AML-193 (cell line): ENCODE data around the gene INMT.

Experiments used
- DNase-seq, 2 experiments: peaks; one replicate each; lab custom pipeline; 2025; lab: John Stamatoyannopoulos, UW

The INMT gene

GRCh38 chr7:30752979-30753378 is 1.0 kb downstream of the INMT start:
- DNase-seq, result no peak

DNA sequence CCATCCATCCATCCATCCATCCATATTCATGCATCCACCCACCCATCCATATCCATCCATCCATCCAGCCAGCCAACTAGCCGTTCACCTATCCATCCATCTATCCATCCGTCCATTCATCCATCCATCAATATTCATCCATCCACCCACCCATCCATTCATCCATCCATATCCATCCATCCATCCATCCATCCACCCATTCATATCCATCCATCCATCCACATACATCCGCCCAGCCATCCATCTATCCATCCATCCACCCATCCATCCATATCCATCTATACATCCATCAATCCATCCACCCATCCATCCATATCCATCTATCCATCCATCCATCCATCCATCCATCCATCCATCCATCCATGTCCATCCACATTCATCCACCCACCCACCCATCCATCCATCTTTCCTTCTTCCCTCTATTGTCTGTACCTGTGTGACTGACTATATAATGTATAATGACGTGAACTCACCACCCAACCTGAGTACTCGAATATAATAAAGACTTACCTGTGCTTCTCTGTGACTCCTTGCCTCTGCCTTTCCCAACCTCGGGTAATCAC is 2.5 kb downstream of the INMT start:
- DNase-seq, result no peak

DNA sequence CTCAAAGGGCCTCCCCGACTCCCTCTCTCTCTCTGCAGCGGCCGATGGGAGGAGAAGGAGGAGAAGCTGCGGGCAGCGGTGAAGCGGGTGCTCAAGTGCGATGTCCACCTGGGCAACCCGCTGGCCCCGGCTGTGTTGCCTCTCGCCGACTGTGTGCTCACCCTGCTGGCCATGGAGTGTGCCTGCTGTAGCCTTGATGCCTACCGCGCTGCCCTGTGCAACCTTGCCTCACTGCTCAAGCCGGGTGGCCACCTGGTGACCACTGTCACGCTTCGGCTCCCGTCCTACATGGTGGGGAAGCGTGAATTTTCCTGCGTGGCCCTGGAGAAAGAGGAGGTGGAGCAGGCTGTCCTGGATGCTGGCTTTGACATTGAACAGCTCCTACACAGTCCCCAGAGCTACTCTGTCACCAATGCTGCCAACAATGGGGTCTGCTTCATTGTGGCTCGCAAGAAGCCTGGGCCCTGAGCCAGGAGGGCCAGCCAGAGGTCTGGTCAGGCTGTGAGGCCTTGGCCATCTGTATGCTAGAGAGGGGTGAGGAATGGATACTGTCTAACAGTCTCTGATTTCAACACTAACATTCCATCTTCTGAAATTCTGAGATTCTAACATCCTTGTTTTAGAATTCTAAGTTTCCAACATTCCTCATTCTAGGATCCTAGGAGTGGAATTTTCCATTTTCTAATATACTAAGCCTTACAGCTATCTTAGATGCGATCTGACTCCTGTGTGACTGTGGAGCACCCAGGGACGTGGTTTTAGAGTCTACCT is 3.6 kb downstream of the INMT start:
- no peak for DNase-seq

- DNase-seq, result no peak
Observed at GRCh38 chr7:30757342-30757692, 5.4 kb downstream of the INMT start.

- no peak for DNase-seq
Observed at GRCh38 chr7:30760514-30761213, 8.7 kb downstream of the INMT start.

GRCh38 chr7:30761214-30762156 is 9.6 kb downstream of the INMT start:
- no peak for DNase-seq

- DNase-seq, result no peak
Observed at GRCh38 chr7:30764030-30764975, 12.4 kb downstream of the INMT start.

GRCh38 chr7:30765408-30765807 is 13.5 kb downstream of the INMT start:
- DNase-seq, result no peak

DNA sequence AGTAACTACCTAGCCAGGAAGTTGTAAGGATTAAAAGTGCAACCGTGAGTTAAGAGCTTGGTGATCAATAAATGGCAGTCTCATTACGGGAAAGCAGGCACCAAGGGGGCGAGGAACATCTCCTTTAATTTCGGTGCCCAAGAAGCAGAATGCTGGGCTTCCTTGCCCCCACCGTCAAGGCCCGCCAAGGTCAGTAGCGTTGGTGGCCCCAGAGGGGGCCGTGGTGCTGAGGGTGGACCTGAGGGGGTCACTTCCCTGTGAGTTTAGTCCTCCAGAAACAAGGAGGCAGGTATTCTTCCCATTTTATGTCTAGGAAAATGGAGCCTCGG is 18.9 kb downstream of the INMT start:
- DNase-seq, result no peak

DNA sequence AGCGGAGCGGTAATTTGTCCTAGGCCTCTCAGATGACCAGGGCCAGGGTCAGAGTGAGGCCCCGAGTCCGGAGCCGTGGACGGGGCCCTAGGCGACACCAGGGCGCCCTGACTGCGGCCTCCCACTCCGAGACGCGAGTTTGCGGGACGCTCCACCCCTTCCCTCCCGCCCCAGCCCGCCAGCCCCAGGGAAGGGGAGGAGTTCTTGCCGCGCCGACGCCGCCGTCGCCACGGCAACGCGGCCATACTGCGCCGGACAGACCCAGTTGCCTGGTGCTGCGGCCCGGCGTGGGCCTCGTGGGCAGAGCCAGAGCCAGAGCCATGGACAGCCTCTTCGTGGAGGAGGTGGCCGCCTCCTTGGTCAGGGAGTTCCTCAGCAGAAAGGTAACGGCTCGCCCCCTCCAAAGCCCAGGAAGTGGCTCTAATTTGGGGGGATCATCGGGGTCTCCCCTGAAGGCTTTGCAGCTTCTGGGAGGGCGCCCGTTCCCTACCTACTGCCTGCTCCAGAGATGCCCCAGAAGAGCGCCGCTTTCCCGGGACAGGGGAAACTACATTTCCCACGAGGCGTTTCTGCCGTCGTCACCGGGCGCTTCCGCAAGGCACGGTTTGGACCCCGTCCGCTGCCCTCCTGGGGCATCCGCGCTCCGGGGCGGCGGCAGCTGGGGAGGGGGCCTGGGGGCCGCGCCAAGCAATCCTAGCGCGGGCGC is 19.4 kb downstream of the INMT start, which contains the start of gene MINDY4:
Gene MINDY4 (plus strand): TSS at position 244 of the 706 bp plus-strand sequence. CDS start 77 bp downstream, at position 321.
- DNase-seq, result peak in 1 of 2 experiments; percentile 17

DNA sequence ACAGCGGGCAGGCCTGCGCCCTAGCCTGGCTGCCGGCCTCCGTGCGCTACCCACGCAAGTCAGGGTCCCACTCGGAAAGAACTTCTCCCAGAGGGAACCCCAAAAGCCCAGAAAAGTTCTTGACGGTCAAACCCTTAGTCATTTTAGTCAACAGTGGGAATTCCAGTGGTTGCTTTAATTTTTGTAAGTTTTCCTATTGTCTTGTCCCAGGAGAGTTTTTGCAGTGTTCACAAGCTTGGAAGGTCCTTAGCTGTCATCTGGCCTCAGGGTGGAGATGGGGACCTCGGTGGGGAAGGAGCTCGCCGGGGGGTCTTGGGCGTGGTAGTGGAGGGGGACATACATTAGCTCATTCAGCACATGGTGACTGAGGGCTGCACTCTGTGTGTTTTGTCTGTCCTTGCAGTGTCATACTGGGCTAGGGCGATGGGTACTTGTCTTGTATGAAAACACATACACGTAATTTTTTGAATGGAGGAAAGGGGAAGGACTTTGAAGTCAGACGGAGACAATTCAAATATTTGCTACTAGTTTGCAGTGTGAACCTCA is 20.0 kb downstream of the INMT start:
- peak; percentile 4 to 38 for DNase-seq

DNA sequence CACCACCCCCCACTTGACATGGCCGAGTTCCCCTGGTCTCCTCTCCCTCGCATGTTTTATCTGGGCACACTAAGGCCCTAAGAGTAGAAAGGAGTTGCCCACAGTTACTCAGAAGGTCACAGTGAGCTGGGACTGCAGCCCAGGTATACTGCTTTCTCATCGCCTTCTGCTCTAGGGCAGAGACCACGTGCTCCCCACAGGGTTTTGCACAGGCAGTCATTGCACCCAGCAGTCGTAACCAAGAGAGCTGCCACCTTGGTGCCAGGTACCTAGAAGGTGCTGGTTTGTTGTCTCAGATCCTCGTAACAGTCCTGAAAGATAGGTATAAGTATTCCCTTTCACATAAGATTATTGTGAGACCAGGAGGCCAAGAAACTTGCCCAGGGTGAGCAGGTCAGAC is 21.0 kb downstream of the INMT start:
- DNase-seq, result no peak

DNA sequence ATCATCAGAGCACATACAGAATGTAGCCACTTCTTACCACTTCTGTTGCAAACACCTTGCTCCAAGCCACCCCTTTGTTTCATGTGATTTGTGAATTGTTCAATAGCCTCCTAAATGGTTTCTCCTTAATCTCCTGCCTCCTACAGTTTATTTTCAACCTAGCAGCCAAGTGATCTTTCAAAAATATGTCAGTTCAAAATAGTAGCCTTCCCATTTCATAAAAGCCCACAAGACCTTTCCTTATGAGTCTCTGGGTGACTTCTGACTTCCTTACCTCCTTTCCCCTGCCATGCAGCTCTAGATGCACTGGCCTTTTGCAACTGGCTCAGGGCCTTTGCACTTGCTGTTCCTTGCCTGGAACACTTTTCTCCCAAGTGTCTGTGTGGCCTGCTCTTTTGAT is 24.1 kb downstream of the INMT start:
- no peak for DNase-seq

GRCh38 chr7:30776971-30777370 is 25.0 kb downstream of the INMT start:
- DNase-seq, result no peak

- DNase-seq, result no peak
Observed at GRCh38 chr7:30778255-30779025, 26.5 kb downstream of the INMT start.

GRCh38 chr7:30779574-30779973 is 27.6 kb downstream of the INMT start:
- no peak for DNase-seq

GRCh38 chr7:30780941-30781340 is 29.0 kb downstream of the INMT start:
- DNase-seq, result no peak

DNA sequence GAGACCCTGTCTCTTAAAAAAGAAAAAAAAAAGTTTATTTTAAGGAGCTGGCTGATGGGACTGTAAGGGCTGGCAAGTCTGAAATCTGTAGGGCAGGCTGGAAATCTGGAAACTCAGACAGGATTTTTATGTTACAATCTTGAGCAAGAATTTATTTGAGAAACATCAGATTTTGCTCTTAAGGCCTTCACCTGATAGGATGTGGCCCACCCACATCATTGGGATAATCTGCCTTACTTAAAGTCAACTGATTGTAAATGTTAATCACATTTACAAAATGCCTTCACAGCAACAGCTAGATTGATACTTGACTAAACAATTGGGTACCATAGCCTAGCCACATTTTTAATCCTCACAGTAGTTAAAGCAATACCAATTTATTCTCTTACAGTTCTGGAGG is 30.8 kb downstream of the INMT start:
- no peak for DNase-seq

DNA sequence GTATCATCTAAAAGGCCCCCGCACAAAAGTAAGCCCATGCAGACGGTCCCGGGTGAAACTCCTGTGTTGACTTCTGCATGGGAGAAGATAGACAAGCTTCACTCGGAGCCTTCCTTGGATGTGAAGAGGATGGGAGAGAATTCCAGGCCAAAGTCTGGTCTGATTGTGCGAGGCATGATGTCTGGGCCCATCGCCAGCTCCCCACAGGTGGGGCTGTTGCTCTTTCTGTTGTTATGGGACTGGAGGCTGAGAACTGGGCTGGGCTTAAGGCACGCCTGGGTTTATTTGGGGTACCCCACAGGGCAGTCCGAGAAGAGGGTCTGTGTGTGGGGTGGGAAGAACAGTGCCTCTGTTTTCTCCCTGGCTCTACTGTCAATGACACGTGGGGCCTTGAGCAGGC is 33.9 kb downstream of the INMT start:
- DNase-seq, result no peak
